HepG2 (cell line): ENCODE measurements around the gene DIS3L2. TPM values are rescaled to one million over a fixed set of nuclear protein-coding genes. Genes with fewer than 3 reads are reported as not detected.

Experiments used
- ATAC-seq: fragments of 200-7000 bp; cut with Tn5 transposase; 3 replicates; pipeline ENCODE4 v1.9.1; 2020; ENCODE audit warnings: mild to moderate bottlenecking, moderate library complexity
- BruUV-seq: library from RNA; stranded (reverse); fragments of 400-500 nt; replicated peaks from 2 replicates; lab custom pipeline; 2021; lab: Mats Ljungman, UMichigan
- CTCF ChIA-PET: fragments of 300-600 bp; formaldehyde crosslinking; extraction: SDS; loops from one replicate; lab custom pipeline; 2021; ENCODE audit warnings: low total read pairs, inconsistent platforms, low intra/inter-chr PET ratio; lab: Yijun Ruan, JAX
- POLR2A ChIA-PET: fragments of 350-600 bp; sonication (Branson Sonifier 250); formaldehyde crosslinking; loops from one replicate; lab custom pipeline; 2020; ENCODE audit warnings: antibody characterized with exemption, inconsistent platforms; lab: Yijun Ruan, JAX
- DNase-seq: peaks from one replicate; pipeline ENCODE4 v3.0.0-alpha.2; 2015; ENCODE audit warnings: low spot score
- FAIRE-seq: peaks from 3 replicates; lab custom pipeline; 2011; peaks lifted over from hg19 to GRCh38; lab: Jason Lieb, UNC
- H2AFZ ChIP-seq: one replicate; pipeline ENCODE4 v1.6.1; 2011; ENCODE audit warnings: low read length, inconsistent platforms
- H3K27ac ChIP-seq: fragments of 300-600 bp; 3 replicates; pipeline ENCODE4 v1.8.0; 2011; ENCODE audit warnings: mixed run types, mild to moderate bottlenecking, mixed read lengths, low read length, inconsistent platforms; ENCODE audit not compliant: insufficient read depth; ENCODE audit errors: extremely low read length
- H3K27me3 ChIP-seq, 2 experiments: fragments of 200-600 bp in 1 of 2; 2 replicates in 1 of 2; 3 replicates in 1 of 2; pipeline versions ENCODE4 v1.6.0 to v1.8.0; 2011; ENCODE audit warnings: low read length in 2 of 2, mild to moderate bottlenecking in 2 of 2, moderate library complexity in 2 of 2, inconsistent platforms in 1 of 2; ENCODE audit not compliant: insufficient read depth in 2 of 2, control insufficient read depth in 1 of 2
- H3K36me3 ChIP-seq, 2 experiments: fragments of 200-600 bp in 1 of 2; replicated peaks in 1 of 2; 2 replicates in 1 of 2; 3 replicates in 1 of 2; pipeline versions ENCODE4 v1.5.1 to v1.8.0; 2011; ENCODE audit warnings: low read length in 2 of 2, inconsistent platforms in 1 of 2; ENCODE audit not compliant: insufficient read depth in 2 of 2, control insufficient read depth in 1 of 2
- H3K4me1 ChIP-seq: 2 replicates; pipeline ENCODE4 v1.5.1; 2012; ENCODE audit warnings: low read length, inconsistent platforms; ENCODE audit not compliant: insufficient read depth
- H3K4me2 ChIP-seq: 2 replicates; pipeline ENCODE4 v1.6.0; 2011; ENCODE audit warnings: low read depth, low read length, inconsistent platforms
- H3K4me3 ChIP-seq, 3 experiments: fragments of 200-600 bp in 1 of 3; sonication (generic), shearing (Covaris generic) in 1 of 3; replicated peaks in 1 of 3; 2 replicates each; pipeline ENCODE4 v1.5.1; 2011 to 2016; ENCODE audit warnings: low read length in 3 of 3, inconsistent platforms in 2 of 3, low read depth in 2 of 3, mild to moderate bottlenecking in 2 of 3, control low read depth in 1 of 3, mixed read lengths in 1 of 3; ENCODE audit not compliant: insufficient read depth in 1 of 3
- H3K79me2 ChIP-seq: one replicate; pipeline ENCODE4 v1.6.1; 2011; ENCODE audit warnings: low read length, inconsistent platforms; ENCODE audit not compliant: insufficient read depth
- H3K9ac ChIP-seq: 2 replicates; pipeline ENCODE4 v1.6.0; 2011; ENCODE audit warnings: mild to moderate bottlenecking, low read depth, low read length, inconsistent platforms; ENCODE audit not compliant: insufficient read depth
- H3K9me3 ChIP-seq: 2 replicates; pipeline ENCODE4 v1.5.1; 2012; ENCODE audit warnings: mild to moderate bottlenecking, low read length
- H4K20me1 ChIP-seq: 2 replicates; pipeline ENCODE4 v1.6.0; 2011; ENCODE audit warnings: inconsistent platforms, mild to moderate bottlenecking, low read length, moderate library complexity; ENCODE audit not compliant: insufficient read depth
- TBX2 ChIP-seq: sonication (generic); formaldehyde crosslinking; IDR thresholded peaks from 2 replicates; pipeline ENCODE4 v1.5.0; 2020; ENCODE audit warnings: missing genetic modification reagents, mild to moderate bottlenecking, borderline replicate concordance
- ZNF350 ChIP-seq: sonication (generic); formaldehyde crosslinking; IDR thresholded peaks from 2 replicates; pipeline ENCODE4 v1.4.0; 2020; ENCODE audit warnings: mild to moderate bottlenecking, low read depth, missing genetic modification reagents, borderline replicate concordance
- ZNF441 ChIP-seq: sonication (generic); formaldehyde crosslinking; IDR thresholded peaks from 2 replicates; pipeline ENCODE4 v1.7.0; 2021; ENCODE audit warnings: missing genetic modification reagents, borderline replicate concordance
- WGBS: methylation state at CpG from one replicate; pipeline ENCODE4 v1.1.6; 2017; ENCODE audit warnings: low lambda C conversion rate; 5-methylcytosine and 5-hydroxymethylcytosine counted together
- in situ Hi-C: cut with HindIII; loops from 2 replicates; pipeline ENCODE4 v1.10.0; 2017; ENCODE audit warnings: low pct_unique_long_range_greater_than_20kb; ENCODE audit not compliant: extremely low pct_ligation_motif_present
- intact Hi-C: fragments of 100-400 bp; cut with micrococcal nuclease; formaldehyde crosslinking; loops from one replicate; pipeline ENCODE4 v1.10.0; 2022; ENCODE audit not compliant: unreplicated experiment
- polyA plus RNA-seq, 8 experiments: library from polyadenylated mRNA; depleted of rRNA in 3 of 8; stranded (reverse) in 7 of 8; unstranded in 1 of 8; fragments of >200 nt; fragmentation: Illumina TruSeq in 4 of 8; extraction: Trizol in 4 of 8; gene quantifications; 2 replicates each; pipeline versions ENCODE4 v1.2.1 to v1.2.3, GENCODE V29; 2011 to 2016; ENCODE audit warnings: low read depth in 4 of 8, missing spikeins in 1 of 8, mixed read lengths in 1 of 8; ENCODE audit not compliant: insufficient read depth in 1 of 8
- total RNA-seq, 5 experiments: library from RNA; depleted of rRNA; stranded (reverse); fragments of >200 nt; fragmentation: Illumina TruSeq; extraction: Trizol; gene quantifications; 2 replicates each; pipeline ENCODE4 v1.2.3, GENCODE V29; 2016; ENCODE audit warnings: low read depth in 1 of 5

The DIS3L2 gene
- total and polyA plus RNA-seq, 2 of the 13 experiments (the other 11 are each of a cell fraction or from before 2014, with no cell fraction given) = 7.0 to 23.9 TPM

GRCh38 chr2:232190796-232191195, 229.3 kb downstream of the DIS3L2 start:
- Histone ChIP-seq H3K27ac (no peak overlapping the region), H3K4me3 (no peak overlapping the region), H4K20me1 (no peaks in the 10 kb centered on the region), H3K4me1 (no peaks in the 10 kb centered on the region), H2AFZ (no peak overlapping the region), H3K79me2 (no peaks in the 10 kb centered on the region), H3K27me3 (no peaks in the 10 kb centered on the region), H3K9ac (no peak overlapping the region), H3K9me3 (peaks cover 11% of the 10 kb centered on the region), H3K4me2 (no peak overlapping the region), H3K36me3 (0 out of 5 replicates have a peak, but pooled peaks cover 0 to 7% of the 10 kb centered on the region in 2 experiments)
- no peak for TF ChIP-seq TBX2 (CRISPR knock-in tag)
- DNase-seq (no peak), FAIRE-seq (no peak), ATAC-seq (no peak)
- BruUV-seq = no TSS peak
- CTCF ChIA-PET = no interaction called here
- intact Hi-C loops (no loop called here), in situ Hi-C loops (no loop called here)
- POLR2A ChIA-PET = no interaction called here
- 97% methylated on average over 2 of the region's 2 CpGs for WGBS

- Histone ChIP-seq H3K9ac (no peak overlapping the region), H3K9me3 (peaks cover 11% of the 10 kb centered on the region), H3K27me3 (no peaks in the 10 kb centered on the region), H3K27ac (no peak overlapping the region), H3K4me1 (no peaks in the 10 kb centered on the region), H4K20me1 (no peaks in the 10 kb centered on the region), H3K4me2 (no peak overlapping the region), H2AFZ (no peak overlapping the region), H3K4me3 (no peak overlapping the region), H3K36me3 (0 out of 5 replicates have a peak, but pooled peaks cover 0 to 15% of the 10 kb centered on the region in 2 experiments), H3K79me2 (no peaks in the 10 kb centered on the region)
- BruUV-seq = no TSS peak
- POLR2A ChIA-PET = no interaction called here
- no peak for DNase-seq
- WGBS = 100% methylated on average over 1 of the region's 1 CpG
- TF ChIP-seq ZNF350 (CRISPR knock-in tag) = no peak
- no peak for TF ChIP-seq ZNF441 (CRISPR knock-in tag)
- FAIRE-seq = no peak
- no peak for ATAC-seq
- CTCF ChIA-PET = no interaction called here
- in situ Hi-C loops (no loop called here), intact Hi-C loops (no loop called here)
Observed at GRCh38 chr2:232195487-232195886, 234.0 kb downstream of the DIS3L2 start.
